Measurements from ENCODE around the gene NHLRC3.
"Not testable (repeated sequence)": the region's sequence is repeated elsewhere in the genome, so short reads cannot be mapped to it uniquely, and the experiment has no call there.

The NHLRC3 gene

GRCh38 chr13:39037880-39038568, at the start of gene NHLRC3, which contains the start of gene PROSER1:
Gene NHLRC3, plus strand, starts transcription at chr13:39038456. Its CDS starts 184 bp downstream, at chr13:39038640.
Gene PROSER1, minus strand, starts transcription at chr13:39038089. Its CDS starts 847 bp downstream, at chr13:39037242.
- peak; percentile 77 for DNase-seq

- DNase-seq = no peak
These were observed 47.6 kb upstream of the NHLRC3 start, which contains the start of gene STOML3 for GRCh38 chr13:38990693-38991092. Gene STOML3, minus strand, starts transcription at chr13:38990831. Its CDS starts 110 bp downstream, at chr13:38990721.

GRCh38 chr13:38993381-38993780, 44.9 kb upstream of the NHLRC3 start:
- DNase-seq = no peak

GRCh38 chr13:38998739-38999138, 39.5 kb upstream of the NHLRC3 start:
- DNase-seq = no peak

GRCh38 chr13:39006371-39007111, 31.7 kb upstream of the NHLRC3 start:
- not testable (repeated sequence) for DNase-seq

GRCh38 chr13:39012608-39013007, 25.6 kb upstream of the NHLRC3 start:
- no peak for DNase-seq

GRCh38 chr13:39013462-39013861, 24.8 kb upstream of the NHLRC3 start:
- DNase-seq = no peak

- no peak for DNase-seq
These were observed 22.2 kb upstream of the NHLRC3 start for GRCh38 chr13:39016087-39016486.

GRCh38 chr13:39016787-39017186, 21.5 kb upstream of the NHLRC3 start:
- DNase-seq = no peak

- DNase-seq = no peak
These were observed 17.3 kb upstream of the NHLRC3 start for GRCh38 chr13:39020853-39021462.

- no peak for DNase-seq
These were observed 14.9 kb upstream of the NHLRC3 start for GRCh38 chr13:39023316-39023715.

GRCh38 chr13:39023761-39024160, 14.5 kb upstream of the NHLRC3 start:
- DNase-seq = no peak

- no peak for DNase-seq
These were observed 12.8 kb upstream of the NHLRC3 start for GRCh38 chr13:39025433-39025839.

GRCh38 chr13:39032150-39032549, 6.1 kb upstream of the NHLRC3 start:
- no peak for DNase-seq

GRCh38 chr13:39034085-39034484, 4.2 kb upstream of the NHLRC3 start:
- no peak for DNase-seq

GRCh38 chr13:39035204-39035603, 3.1 kb upstream of the NHLRC3 start:
- no peak for DNase-seq

GRCh38 chr13:39035799-39036198, 2.5 kb upstream of the NHLRC3 start:
- no peak for DNase-seq

- no peak for DNase-seq
These were observed 2.0 kb upstream of the NHLRC3 start for GRCh38 chr13:39036212-39036611.

GRCh38 chr13:39037410-39037879, 811 bp upstream of the NHLRC3 start:
- no peak for DNase-seq

- DNase-seq = no peak
These were observed 344 bp downstream of the NHLRC3 start for GRCh38 chr13:39038569-39039030.

- DNase-seq = no peak
These were observed 785 bp downstream of the NHLRC3 start for GRCh38 chr13:39039041-39039440.

GRCh38 chr13:39040206-39040605, 1.9 kb downstream of the NHLRC3 start:
- DNase-seq = no peak

- DNase-seq = no peak
These were observed 6.3 kb downstream of the NHLRC3 start for GRCh38 chr13:39044536-39044935.

- no peak for DNase-seq
These were observed 9.3 kb downstream of the NHLRC3 start for GRCh38 chr13:39047560-39047959.
